ENCODE results near the gene IGSF3.

The IGSF3 gene

GRCh38 chr1:116667575-116668105, at the start of gene IGSF3:
Gene IGSF3 (minus strand): TSS chr1:116667733. CDS start chr1:116666326, 1,407 bp downstream.
- DNase-seq (ENCODE audit: low read depth), result no peak
- H3K4me3 ChIP-seq (ENCODE audit: low read length), result peak within 1 kb of the TSS; percentile 61
- TF ChIP-seq, protein P1, sequence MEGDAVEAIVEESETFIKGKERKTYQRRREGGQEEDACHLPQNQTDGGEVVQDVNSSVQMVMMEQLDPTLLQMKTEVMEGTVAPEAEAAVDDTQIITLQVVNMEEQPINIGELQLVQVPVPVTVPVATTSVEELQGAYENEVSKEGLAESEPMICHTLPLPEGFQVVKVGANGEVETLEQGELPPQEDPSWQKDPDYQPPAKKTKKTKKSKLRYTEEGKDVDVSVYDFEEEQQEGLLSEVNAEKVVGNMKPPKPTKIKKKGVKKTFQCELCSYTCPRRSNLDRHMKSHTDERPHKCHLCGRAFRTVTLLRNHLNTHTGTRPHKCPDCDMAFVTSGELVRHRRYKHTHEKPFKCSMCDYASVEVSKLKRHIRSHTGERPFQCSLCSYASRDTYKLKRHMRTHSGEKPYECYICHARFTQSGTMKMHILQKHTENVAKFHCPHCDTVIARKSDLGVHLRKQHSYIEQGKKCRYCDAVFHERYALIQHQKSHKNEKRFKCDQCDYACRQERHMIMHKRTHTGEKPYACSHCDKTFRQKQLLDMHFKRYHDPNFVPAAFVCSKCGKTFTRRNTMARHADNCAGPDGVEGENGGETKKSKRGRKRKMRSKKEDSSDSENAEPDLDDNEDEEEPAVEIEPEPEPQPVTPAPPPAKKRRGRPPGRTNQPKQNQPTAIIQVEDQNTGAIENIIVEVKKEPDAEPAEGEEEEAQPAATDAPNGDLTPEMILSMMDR (conservative IDR thresholded peaks at IDR 0.05; ENCODE audit: low read depth, low read length), result no peak

GRCh38 chr1:116717318-116717717, 49.8 kb upstream of the IGSF3 start:
- TF ChIP-seq, protein P1 (conservative IDR thresholded peaks at IDR 0.05; ENCODE audit: low read depth, low read length), result no peak
- H3K4me3 ChIP-seq (ENCODE audit: low read length), result no peak overlapping the region
- DNase-seq (ENCODE audit: low read depth), result no peak

DNA sequence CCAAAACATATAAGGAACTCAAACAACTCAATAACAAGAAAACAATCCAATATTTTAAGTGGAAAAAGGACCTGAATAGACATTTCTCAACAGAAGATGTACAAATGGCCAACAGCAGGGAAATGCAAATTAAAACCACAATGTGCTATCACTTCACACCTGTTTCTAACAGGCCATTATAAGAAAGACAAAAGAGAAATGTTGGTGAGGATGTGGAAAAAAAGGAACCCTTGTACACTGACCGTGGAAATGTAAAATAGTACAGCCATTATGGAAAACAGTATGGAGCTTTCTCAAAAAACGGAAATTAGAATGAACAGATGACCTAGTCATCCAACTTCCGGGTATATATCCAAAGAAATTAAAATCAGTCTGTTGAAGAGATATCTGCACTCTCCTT, 48.9 kb upstream of the IGSF3 start:
- no peak overlapping the region for H3K4me3 ChIP-seq (ENCODE audit: low read length)
- TF ChIP-seq, protein P1 (conservative IDR thresholded peaks at IDR 0.05; ENCODE audit: low read depth, low read length), result no peak

GRCh38 chr1:116713474-116713873, 45.9 kb upstream of the IGSF3 start:
- H3K4me3 ChIP-seq (ENCODE audit: low read length), result no peak overlapping the region
- TF ChIP-seq, protein P1 (conservative IDR thresholded peaks at IDR 0.05; ENCODE audit: low read depth, low read length), result no peak
- DNase-seq (ENCODE audit: low read depth), result no peak

More for the DNA sequence above, 48.9 kb upstream of the IGSF3 start:
- DNase-seq (ENCODE audit: low read depth), result no peak

DNA sequence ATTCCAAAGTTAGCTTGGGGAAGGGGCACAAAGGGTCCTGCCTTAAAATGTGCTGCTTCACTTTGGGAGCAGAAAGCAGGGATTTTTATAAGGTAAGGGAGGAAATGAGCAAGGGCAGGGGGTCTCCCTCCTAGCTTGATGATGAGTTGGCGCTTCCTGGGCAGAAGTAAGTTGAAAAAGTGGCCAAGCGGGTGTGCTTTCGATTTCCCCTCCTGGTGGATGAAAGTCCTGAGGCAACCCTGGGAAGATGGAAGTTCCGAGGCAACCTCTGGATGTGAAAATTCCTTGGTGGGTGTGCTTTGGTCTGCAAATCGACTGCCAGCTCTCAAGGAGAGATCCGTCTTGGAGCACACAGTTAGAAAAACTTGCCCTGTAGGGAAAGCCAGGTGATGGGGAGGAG, 45.0 kb upstream of the IGSF3 start:
- DNase-seq (ENCODE audit: low read depth), result no peak
- TF ChIP-seq, protein P1 (conservative IDR thresholded peaks at IDR 0.05; ENCODE audit: low read depth, low read length), result no peak

DNA sequence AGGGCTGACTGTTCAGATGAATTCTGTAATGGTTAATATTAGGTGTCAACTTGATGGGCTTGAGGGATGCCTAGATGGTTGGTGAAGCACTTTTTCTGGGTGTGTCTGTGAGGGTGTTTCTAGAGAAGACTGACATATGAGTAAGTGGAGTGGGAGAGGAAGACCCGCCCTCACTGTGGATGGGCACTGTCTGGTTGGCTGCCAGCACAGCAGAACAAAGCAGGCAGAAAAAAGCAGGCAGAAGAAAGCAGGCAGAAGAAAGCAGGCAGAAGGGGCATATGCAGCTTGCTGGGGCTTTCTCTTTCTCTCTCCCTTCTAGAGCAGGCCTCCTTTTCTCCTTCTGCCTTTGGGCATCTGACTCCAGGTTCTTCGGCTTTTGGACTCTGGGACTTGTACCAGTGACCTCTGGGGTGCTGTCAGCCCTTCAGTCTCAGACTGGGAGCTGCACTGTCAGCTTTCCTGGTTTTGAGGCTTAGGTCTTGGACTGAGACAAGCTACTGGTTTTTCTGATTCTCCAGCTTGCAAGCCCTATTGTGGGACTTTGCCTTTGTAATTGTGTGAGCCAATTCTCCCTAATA, 43.8 kb upstream of the IGSF3 start:
- DNase-seq (ENCODE audit: low read depth), result no peak
- no peak overlapping the region for H3K4me3 ChIP-seq (ENCODE audit: low read length)
- TF ChIP-seq, protein P1 (conservative IDR thresholded peaks at IDR 0.05; ENCODE audit: low read depth, low read length), result no peak

More for the DNA sequence above, 45.0 kb upstream of the IGSF3 start:
- no peak overlapping the region for H3K4me3 ChIP-seq (ENCODE audit: low read length)

All from retinal pigment epithelial cell (primary cell).